HG03135 (cell line): Measurements from ENCODE around the gene GABBR1.
"Not testable (repeated sequence)": the region's sequence is repeated elsewhere in the genome, so short reads cannot be mapped to it uniquely, and the experiment has no call there.

ENCODE experiments used
- ATAC-seq: cut with Tn5 transposase; IDR thresholded peaks from one replicate; pipeline ENCODE4 v1.9.1; 2021; ENCODE audit warnings: mild to moderate bottlenecking, moderate library complexity; ENCODE audit not compliant: unreplicated experiment

The GABBR1 gene

DNA sequence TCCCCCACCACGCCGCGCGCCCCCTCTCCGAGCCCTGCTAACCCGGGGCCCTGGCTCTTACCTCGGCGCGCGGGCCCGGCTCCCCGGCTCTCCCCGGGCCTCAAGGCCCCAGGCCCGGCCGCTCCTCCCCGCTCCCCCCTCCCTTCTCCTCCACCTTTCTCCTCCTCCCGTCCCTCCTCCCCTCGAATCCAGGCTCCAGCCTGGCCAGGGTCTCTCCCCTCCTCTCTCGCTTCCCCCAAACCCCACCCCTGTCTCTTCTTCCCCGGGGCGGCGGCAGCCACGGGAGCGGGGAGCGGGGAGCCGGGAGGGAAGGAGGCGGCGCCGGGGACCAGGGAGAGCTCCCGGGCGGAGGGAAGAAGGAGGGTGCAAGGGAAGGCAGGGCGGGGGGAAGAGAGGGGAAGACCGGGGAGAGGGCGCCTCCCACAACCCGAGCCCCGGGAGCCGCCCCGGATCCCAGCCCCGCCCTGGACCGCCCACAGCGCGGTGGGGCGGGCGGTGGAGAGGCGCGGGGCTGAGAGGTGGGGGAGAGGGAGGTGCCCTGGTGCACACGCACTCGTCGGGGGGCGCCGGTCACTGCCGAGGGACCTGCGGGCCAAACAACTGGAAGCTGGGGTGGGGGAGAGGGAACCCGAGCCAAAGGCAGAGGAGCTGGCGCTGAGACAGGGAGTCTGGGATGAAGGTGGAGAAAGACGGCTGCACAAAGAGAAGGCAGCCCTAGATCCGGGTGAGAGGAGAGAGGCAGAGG, at the start of gene GABBR1:
GABBR1 (minus strand) TSS at position 395 of the 745 bp plus-strand sequence. CDS start 798 bp downstream, outside the sequence.
- peak; percentile 57 for ATAC-seq

DNA sequence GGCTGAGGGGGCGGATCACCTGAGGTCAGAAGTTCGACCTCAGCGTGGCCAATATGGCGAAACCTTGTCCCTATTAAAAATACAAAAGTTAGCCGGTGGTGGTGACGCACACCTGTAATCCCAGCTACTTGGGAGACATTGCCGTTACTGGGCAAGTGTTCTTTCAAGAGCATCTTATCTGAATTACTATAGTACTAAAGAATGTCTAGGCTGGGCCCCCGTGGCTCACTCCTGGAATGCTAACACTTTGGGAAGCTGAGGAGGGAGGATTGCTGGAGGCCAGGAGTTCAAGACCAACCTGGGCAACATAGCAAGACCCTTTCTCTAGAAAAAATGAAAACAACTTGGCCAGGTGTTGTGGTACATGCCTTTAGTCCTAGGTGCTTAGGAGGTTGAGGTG, 48.8 kb upstream of the GABBR1 start:
- ATAC-seq, result no peak

DNA sequence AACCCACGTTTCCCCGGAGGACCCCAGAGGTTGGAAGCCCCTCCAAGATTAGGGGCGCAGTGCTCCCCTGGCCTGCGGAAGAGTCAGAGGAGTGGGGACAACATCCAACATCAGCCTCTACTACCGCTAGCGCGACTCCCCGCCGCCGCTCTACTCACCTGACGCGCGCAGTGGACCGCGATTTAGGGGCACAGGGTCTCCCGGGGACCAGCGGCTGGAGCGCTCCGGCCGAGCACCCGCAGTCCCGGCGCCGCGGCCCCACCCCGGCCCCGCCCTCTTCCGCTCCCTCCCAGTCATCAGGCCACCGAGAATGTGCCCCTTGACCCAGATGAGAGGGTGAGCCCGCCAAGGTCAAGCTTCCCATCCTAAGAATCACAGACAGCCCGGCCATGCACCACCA, 47.9 kb upstream of the GABBR1 start, which contains the start of gene ZFP57:
ZFP57 (minus strand) TSS at position 249 of the 400 bp plus-strand sequence. CDS start 4,149 bp downstream, outside the sequence.
- ATAC-seq, result no peak

DNA sequence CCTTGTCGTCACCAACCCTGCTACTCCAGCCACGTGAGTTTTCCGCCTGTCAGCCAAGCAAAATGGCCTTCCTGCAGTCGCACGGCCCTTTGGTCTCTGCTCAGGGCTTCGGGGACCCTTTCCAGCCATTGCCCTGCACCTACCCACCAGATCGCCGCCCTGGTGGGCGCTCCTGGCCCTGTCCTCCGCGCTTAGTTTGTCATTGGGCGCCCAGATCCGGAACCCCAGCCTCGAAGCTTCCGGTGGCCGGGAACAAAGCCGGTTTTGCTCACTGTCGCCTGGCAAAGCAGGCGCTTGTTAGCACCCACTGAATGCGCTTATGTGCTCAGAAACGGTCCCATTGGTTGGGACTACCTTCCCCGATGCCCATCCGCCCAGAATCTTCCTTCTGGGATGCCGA, 47.4 kb upstream of the GABBR1 start:
- no peak for ATAC-seq

DNA sequence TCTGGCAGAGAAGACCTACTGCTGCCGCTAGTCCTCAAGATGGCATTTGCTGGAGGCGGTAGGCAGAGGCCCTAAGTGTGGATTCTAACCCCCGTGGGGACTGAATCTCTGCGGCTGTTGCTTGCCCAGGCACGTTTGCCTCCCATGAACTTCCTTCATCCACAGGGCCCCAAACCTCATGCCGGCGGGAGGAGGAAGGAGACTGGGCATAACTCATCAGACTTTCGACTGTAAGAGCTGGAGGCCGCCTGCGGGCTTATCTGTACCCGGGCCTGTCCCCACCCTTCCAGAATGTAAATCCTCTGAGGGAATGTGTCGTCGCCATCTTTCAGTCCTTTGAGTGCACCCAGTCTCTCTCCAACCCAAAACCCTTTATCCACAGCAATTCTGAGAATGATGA, 47.0 kb upstream of the GABBR1 start:
- ATAC-seq, result no peak

DNA sequence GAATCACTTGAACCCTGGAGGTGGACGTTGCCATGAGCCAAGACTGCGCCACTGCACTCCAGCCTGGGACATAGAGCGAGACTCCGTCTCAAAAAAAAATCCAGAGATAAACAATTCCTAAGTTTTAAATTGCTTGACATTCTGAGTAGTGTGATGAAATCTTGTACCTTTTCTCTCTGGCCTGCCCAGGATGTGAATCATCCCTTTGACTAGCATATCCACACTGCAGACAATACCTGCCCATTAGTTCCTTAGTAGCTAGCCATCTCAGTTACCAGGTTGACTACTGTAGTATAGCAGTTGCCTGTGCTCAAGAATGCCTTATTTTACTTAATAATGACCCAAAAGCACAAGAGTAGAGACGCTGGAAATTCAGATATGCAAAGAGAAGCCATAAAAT, 45.1 kb upstream of the GABBR1 start:
- no peak for ATAC-seq

DNA sequence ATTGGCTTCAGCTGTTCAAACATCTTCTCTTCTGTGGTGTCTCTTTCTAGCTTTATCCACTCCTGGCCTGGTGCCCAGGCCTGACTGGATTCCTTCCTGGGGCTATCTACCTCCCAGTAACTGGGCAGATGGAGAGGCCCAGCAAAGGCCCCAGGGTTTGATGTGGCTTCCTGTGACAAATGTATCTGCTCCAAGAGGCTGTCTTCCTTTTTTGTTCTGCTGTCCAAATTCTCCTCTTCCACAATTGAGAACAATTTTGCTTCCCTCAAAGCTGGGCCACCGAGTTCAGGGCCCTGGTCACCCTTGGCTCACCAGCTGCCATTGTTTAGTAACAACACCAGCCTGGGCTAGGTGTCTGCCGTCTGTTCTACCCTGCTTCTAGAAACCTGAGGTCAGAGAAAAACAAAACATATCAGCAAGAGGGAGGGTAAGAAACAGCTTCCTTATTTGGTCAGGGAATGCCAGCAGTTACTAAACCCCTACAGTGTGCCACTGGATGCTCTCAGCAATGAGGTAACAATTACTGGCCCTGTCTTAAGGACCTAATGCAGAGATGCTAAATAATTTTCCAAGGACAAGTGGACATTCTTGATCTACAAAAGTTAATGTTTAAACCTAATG, 44.1 kb upstream of the GABBR1 start:
- no peak for ATAC-seq

DNA sequence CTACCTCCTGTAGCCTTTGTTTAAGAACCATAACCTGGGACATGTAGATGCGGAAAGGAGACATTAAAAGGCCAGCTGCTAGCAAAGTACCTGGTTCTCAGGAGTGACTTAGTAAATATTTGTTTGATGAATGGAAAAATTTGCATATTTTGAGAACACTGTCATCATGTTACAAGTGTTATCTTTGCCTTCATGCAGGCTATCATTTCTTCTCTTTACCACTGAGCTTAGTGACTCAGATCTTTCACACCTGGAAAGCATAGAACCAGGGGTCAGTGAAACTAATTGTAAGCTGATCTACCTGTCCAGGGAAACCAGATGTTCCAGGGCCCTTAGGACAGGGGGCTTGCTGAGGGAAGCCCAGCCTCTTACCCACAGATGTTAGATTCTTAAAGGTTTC, 42.6 kb upstream of the GABBR1 start:
- ATAC-seq, result no peak

DNA sequence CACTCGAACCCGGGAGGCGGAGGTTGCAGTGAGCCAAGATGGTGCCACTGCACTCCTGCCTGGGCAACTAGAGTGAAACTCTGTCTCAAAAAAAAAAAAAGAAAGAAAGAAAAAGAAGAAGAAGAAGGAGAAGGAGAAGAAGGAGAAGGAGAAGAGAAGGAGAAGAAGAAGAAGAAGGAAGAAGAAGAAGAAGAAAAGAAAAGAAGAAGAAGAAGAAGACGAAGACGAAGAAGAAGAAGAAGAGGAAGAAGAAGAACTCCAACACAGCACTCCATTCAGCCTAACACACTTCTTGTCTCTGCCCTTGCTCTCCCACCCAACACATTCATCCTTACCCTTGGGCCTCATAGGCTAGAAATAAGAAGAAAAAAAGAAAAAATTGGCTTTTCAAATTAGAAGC, 41.0 kb upstream of the GABBR1 start:
- no peak for ATAC-seq

DNA sequence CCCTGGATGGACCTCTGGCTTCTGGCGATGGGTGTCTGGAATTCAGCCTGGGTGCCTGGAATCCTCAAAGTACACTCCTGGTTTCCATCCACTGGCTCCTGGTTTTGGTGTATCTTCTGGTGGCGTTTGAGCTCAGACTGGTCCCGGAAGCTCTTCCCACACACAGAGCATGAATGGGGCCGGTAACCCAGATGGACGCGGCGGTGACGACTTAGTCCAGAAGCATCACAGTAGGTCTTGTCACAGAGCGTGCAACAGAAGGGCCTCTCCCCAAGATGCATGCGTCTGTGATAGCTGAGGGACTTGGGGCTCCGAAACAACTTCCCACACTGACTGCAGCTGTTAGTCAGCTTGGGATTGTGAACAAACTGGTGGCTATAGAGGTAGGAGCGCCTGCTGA, 40.2 kb upstream of the GABBR1 start:
- no peak for ATAC-seq

DNA sequence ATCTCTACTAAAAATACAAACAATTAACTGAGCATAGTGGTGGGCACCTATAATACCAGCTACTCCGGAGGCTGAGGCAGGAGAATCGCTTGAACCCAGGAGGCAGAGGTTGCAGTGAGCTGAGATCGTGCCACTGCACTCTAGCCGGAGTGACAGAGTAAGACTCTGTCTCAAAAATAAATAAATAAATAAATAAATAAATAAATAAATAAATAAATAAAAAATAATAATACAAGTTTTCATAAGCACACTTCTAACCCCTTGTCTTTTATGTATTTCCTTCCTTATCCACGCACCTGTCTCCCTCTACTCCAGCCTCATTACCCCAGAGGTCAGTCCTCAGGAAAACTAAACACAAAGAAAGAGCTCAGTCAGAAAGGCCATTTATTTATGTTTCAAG, 39.1 kb upstream of the GABBR1 start:
- ATAC-seq, result not testable (repeated sequence)

DNA sequence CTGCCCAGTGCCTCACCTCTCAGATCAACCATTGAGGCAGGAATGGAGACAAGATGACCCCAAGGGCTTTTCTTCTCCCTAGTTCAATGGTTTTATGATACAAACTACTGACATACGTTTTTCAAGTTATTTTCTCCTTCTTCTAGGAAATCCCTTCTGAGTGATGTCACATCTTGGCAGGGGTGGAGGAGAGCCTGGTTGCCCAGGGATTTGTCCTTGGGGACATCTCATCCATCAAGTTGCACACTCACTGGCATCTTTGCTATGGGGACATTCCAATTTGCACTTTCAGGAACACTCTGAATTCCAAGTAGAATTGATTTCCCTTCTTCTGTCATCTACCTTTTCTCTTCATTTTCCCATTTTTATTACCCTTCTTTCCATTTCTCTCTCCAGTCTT, 38.0 kb upstream of the GABBR1 start:
- no peak for ATAC-seq

DNA sequence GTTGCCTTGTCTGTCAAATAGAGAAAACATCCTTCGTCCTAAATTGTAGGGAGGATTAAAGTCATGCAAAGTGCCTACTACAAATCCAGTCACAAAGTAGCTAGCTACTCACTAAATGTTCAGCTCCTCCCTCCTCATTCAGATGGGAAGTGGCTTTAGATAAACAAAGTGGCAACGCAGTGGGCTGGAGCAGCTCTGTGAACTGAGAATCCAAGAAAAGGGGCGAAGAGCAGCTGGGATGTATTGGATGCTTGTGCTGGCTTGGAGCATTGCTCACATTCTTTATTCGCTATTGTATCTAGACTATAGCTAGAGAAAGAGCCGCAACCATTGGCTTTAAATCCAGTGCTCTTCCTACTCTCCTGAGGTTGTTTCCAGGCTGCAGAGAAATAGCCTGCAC, 34.2 kb upstream of the GABBR1 start:
- ATAC-seq, result no peak

DNA sequence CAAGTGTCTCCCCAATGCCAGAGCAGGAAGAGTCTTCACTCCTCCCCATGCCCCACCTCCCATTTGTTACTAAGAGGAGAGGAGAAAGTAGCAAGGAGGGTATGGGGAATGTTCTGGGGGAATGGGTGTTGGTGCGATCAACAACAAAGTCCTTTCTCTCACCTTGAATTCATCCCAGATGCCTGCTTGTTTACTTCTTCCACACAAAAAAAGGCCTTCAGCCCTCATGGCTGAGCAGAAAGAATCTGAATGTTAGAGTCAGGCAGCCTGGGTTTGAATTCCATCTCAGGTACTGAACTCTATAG, 33.8 kb upstream of the GABBR1 start:
- no peak for ATAC-seq

DNA sequence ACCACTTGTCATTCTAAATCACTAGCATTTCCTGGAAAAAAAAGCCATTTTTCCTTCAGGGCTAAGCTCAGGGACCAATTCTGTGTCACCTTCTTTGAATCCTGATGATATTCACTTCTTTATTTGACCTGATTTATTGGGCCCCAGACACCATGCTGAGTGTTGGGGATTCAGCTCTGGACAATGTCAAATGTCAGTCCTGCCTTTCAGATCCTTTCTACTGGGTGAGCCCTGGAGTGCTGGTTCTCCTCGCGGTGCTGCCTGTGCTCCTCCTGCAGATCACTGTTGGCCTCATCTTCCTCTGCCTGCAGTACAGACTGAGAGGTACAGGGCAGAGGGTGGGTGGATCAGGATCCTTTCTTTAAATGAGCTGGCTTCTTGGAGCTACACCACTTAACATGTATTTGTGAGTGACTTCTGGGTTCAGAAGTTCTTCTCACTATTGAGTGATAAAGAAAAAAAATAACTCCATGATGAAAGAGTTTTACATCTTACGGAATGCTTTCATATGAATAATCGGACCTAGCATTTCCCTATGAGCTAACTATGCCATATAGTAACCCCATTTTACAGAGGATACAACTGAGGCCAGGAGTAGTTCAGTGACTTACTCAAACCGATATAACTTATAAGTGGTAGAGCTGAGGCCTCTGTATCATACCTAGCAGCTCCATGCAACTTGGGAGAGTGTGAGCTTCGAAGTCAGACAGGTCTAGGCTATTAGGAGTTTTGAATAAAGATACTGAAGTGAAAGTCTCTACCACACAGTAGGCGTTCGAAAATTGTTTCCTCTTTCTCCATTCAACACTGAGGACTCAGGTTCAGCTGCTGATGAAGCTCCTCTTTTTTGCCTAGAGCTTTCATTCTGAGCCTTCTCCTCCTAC, 33.2 kb upstream of the GABBR1 start:
- ATAC-seq, result no peak

DNA sequence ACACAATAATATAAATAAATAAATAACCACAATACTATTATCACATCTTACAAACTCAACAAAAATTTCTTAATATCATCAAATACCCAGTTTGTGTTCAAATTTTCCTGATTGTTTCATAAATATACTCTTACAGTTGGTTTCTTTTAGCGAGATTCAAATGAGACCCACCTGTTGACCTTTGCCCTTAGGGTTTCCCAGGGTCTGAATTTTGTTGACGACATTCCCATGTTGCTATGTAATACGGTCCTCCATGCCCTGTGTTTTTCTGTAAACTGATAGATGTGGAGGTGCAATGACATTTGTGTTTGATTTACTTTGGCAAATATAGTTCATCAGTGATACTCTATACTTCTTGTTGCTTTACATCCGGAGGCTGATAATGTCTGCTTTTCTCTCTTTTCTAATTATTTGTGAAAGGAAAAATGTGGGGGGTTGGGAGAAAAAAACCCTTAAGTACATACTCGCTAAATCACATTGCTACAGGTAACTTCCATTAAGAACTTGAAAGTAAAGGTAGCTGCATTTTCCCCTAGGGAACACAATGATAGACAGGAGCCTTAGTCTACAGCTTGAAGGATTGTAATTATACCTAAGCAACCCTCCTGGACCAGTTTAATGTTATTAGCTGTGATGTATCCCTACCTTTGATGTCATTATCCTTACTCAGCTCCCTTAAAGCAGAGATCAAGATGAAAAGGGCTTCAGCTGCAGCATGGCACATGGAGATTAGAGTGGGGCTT, 30.5 kb upstream of the GABBR1 start:
- ATAC-seq, result no peak

DNA sequence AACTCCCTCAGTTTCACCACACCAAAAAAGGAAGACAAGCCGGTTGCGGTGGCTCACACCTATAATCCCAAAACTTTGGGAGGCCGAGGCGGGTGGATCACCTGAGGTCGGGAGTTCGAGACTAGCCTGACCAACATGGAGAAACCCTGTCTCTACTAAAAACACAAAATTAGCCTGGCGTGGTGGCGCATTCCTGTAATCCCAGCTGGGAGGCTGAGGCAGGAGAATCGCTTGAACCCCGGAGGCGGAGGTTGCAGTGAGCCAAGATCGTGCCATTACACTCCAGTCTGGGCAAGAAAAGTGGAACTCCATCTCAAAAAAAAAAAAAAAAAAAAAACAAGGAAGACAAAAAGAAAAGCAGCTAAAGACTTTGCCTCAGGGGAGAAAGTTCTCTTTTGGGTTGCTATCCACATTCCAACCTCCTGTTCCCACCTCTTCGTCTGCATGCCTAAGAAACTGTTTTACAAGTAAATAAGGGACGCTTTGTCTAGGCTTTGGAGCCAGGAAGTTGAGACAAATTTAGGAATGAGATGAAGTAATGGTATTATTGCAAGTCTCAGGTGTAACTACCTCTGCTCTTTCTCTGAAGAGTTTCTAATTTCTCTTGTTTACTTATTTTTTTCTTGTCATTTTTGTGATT, 28.6 kb upstream of the GABBR1 start:
- ATAC-seq, result not testable (repeated sequence)

DNA sequence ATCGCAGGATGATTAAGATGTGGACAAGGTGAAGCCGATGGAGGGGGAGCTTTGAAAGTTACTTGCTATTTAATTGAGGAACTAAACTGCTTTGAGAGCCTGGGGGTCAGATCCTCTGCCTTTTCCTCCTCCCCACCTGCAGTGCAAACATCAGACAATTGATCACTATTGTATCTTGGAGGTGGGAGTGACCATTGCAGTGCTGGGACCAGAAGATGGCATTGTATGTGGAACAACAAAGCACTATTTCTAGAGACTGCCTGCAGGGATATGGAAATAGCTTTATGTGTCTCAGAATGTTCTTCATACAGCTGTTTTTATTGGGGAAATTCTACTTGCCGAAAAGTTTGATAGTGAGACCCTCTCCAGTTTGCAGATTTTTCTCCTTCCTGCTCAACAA, 28.1 kb upstream of the GABBR1 start:
- ATAC-seq, result no peak

DNA sequence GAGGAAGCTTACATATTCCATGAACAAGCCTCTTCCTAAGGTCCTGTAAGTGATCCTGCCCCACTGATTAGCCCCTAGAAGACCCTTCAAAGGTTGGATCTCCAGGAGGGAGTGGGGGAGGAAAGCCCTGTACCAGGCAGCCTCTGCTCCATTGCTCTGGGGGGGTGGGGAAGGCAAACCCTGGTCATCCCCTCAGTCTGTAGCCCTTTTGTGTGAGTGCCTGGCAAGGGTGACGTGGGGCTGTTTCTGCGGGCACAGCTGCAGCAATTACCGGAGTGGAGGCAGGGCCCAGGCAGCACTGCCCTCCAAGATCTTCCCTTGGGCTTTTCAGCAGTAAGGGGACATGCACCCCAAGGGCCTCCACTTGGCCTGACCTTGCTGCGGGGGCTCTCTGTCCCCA, 23.8 kb upstream of the GABBR1 start, which contains the start of gene MOG:
MOG (plus strand) TSS at position 295 of the 400 bp plus-strand sequence. CDS start 118 bp downstream, outside the sequence.
- ATAC-seq, result no peak

DNA sequence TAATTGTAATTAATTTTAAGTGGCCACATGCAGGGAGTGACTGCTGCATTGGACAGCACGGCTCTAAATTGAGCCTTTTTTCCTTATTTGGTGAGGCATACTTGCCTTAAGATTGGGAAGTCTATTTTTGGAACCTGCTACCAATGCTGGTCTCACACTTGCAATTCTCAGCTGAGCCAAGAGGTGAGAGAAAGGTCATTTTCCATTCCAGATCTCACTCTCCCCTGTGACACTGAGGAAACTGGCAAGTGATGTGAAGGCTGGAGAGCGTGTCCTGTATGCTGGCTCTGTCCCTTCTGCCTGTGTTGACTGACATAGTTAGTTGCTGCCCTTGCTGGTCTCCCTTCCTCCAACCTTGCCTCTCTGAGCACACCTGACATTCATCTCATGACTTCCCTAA, 23.2 kb upstream of the GABBR1 start:
- no peak for ATAC-seq
